ENCODE data around the gene LEF1. TPM values are rescaled to one million over a fixed set of nuclear protein-coding genes. Genes with fewer than 3 reads are reported as not detected.

The LEF1 gene
- total and polyA plus RNA-seq, 2 donors from 2014 or later: 5.1 to 14.5 TPM

DNA sequence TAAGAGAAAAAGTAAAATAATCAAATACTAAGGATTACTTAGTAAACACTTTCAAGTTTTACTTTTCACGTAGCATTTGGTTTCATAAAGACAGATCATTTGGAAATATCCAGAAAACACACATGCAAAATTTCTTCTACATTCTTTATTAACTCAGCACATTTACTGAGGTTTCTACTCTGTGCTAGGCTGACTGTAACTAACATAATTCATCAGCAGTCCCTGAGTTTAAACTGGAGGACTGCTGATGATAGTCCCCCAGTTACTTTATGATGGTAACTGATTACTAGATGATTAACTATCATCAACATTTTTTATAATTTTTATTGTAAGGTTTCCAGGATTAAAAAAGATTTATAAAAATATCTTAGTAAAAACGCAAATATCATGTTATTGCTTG is 12.3 kb downstream of the LEF1 start:
- H3K27me3 ChIP-seq (ENCODE audit: control insufficient read depth, insufficient read depth, low read length): no peaks in the 10 kb centered on the region
- peaks cover 0 to 2% (median 0%) of the 10 kb centered on the region in 3 donors for H3K36me3 ChIP-seq (ENCODE audit: control insufficient read depth in 2 of 3, insufficient read depth in 3 of 3, low read length in 3 of 3)
- H3K27ac ChIP-seq (ENCODE audit: low read depth in 2 of 2, low read length in 2 of 2): no peak overlapping the region
- intact Hi-C loops (cut with DNase I): no loop called here
- no peak overlapping the region for H3K9ac ChIP-seq (ENCODE audit: low read length in 3 of 3)
- no peak for FAIRE-seq
- TF ChIP-seq, protein P1, sequence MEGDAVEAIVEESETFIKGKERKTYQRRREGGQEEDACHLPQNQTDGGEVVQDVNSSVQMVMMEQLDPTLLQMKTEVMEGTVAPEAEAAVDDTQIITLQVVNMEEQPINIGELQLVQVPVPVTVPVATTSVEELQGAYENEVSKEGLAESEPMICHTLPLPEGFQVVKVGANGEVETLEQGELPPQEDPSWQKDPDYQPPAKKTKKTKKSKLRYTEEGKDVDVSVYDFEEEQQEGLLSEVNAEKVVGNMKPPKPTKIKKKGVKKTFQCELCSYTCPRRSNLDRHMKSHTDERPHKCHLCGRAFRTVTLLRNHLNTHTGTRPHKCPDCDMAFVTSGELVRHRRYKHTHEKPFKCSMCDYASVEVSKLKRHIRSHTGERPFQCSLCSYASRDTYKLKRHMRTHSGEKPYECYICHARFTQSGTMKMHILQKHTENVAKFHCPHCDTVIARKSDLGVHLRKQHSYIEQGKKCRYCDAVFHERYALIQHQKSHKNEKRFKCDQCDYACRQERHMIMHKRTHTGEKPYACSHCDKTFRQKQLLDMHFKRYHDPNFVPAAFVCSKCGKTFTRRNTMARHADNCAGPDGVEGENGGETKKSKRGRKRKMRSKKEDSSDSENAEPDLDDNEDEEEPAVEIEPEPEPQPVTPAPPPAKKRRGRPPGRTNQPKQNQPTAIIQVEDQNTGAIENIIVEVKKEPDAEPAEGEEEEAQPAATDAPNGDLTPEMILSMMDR (IDR thresholded peaks at IDR 0.05; ENCODE audit: borderline replicate concordance, extremely low read depth, insufficient read depth): no peak
- no peaks in the 10 kb centered on the region for H3K4me1 ChIP-seq (ENCODE audit: control insufficient read depth in 2 of 3, insufficient read depth in 2 of 3, low read depth in 1 of 3, low read length in 3 of 3)
- H3K4me3 ChIP-seq (ENCODE audit: low read length in 3 of 3): no peak overlapping the region
- no peaks in the 10 kb centered on the region for H3K9me3 ChIP-seq (ENCODE audit: control insufficient read depth in 2 of 3, insufficient read depth in 1 of 3, low read length in 3 of 3)
- no peak for DNase-seq

DNA sequence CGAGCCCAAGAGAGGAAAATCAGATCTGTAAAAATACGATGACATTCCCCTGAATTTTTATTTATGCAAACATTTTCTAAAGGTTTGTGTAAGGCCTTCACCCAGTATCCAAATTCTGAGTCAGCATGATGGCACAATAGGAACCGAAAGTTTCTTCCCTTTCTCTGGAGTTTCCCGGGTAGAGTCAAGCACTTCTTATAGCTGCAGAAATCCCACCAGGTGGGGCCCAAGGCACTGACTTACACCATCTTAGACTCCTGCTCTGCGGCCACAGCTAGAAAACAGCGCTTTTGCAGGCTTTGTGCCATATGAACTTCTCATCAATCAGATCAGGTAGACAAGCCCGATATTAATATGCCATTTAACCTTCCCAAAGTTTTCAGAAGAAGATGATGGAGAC is 13.4 kb downstream of the LEF1 start:
- no peak overlapping the region for H3K27ac ChIP-seq (ENCODE audit: low read depth in 2 of 2, low read length in 2 of 2)
- peak in 3 of 5 donors; percentile 43 to 76 (median 75) for DNase-seq
- H3K4me1 ChIP-seq (ENCODE audit: control insufficient read depth in 2 of 3, insufficient read depth in 2 of 3, low read depth in 1 of 3, low read length in 3 of 3): no peaks in the 10 kb centered on the region
- H3K9me3 ChIP-seq (ENCODE audit: control insufficient read depth in 2 of 3, insufficient read depth in 1 of 3, low read length in 3 of 3): no peaks in the 10 kb centered on the region
- TF ChIP-seq, protein P1 (IDR thresholded peaks at IDR 0.05; ENCODE audit: borderline replicate concordance, extremely low read depth, insufficient read depth): no peak
- no peaks in the 10 kb centered on the region for H3K27me3 ChIP-seq (ENCODE audit: control insufficient read depth, insufficient read depth, low read length)
- intact Hi-C loops (cut with DNase I): no loop called here
- no peak for FAIRE-seq
- H3K36me3 ChIP-seq (ENCODE audit: control insufficient read depth in 2 of 3, insufficient read depth in 3 of 3, low read length in 3 of 3): peaks cover 0 to 2% (median 0%) of the 10 kb centered on the region in 3 donors
- H3K9ac ChIP-seq (ENCODE audit: low read length in 3 of 3): no peak overlapping the region
- no peak overlapping the region for H3K4me3 ChIP-seq (ENCODE audit: low read length in 3 of 3)

DNA sequence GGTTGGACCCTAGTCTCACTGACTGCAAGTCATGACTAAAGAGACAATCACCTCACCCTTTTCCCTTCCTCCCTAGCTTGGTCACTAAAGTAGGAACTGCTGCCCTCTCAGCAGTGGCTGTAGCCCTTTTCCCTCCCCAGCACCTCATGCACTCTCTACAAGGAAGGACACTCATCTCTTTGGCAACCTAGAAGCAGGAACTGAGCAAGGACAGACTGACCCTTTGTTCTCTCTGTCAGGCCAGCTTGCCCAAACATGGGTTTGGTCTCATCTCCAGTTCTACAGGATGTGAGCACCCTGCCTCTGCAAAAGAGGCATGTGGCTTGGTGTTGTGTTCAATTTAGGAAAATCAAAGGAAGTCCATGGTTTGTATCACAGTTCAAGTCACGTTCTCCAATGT is 15.8 kb downstream of the LEF1 start:
- no peak for DNase-seq
- TF ChIP-seq, protein P1 (IDR thresholded peaks at IDR 0.05; ENCODE audit: borderline replicate concordance, extremely low read depth, insufficient read depth): no peak
- intact Hi-C loops (cut with DNase I): no loop called here

More for the DNA sequence above, 15.8 kb downstream of the LEF1 start:
- H3K27me3 ChIP-seq (ENCODE audit: control insufficient read depth, insufficient read depth, low read length): no peaks in the 10 kb centered on the region
- H3K9me3 ChIP-seq (ENCODE audit: control insufficient read depth in 2 of 3, insufficient read depth in 1 of 3, low read length in 3 of 3): no peaks in the 10 kb centered on the region
- H3K4me1 ChIP-seq (ENCODE audit: control insufficient read depth in 2 of 3, insufficient read depth in 2 of 3, low read depth in 1 of 3, low read length in 3 of 3): no peaks in the 10 kb centered on the region
- no peak for FAIRE-seq
- peaks cover 0 to 2% (median 0%) of the 10 kb centered on the region in 3 donors for H3K36me3 ChIP-seq (ENCODE audit: control insufficient read depth in 2 of 3, insufficient read depth in 3 of 3, low read length in 3 of 3)
- H3K9ac ChIP-seq (ENCODE audit: low read length in 3 of 3): no peak overlapping the region
- H3K4me3 ChIP-seq (ENCODE audit: low read length in 3 of 3): no peak overlapping the region
- H3K27ac ChIP-seq (ENCODE audit: low read depth in 2 of 2, low read length in 2 of 2): no peak overlapping the region

All from kidney (tissue), 14 donors.